Neural cell (in vitro differentiated cells): Measurements from ENCODE around the gene LRRC72. TPM values are rescaled to one million over a fixed set of nuclear protein-coding genes. Genes with fewer than 3 reads are reported as not detected.
"Not testable (repeated sequence)": the region's sequence is repeated elsewhere in the genome, so short reads cannot be mapped to it uniquely, and the experiment has no call there.

Experiments used
- H2AFZ ChIP-seq: fragments of 200-600, 300-800 bp; sonication (generic), shearing (Covaris generic); 2 replicates; pipeline ENCODE4 v1.6.0; 2014; ENCODE audit warnings: low read depth, mild to moderate bottlenecking, antibody characterized with exemption, low read length, moderate library complexity
- H3F3A ChIP-seq: fragments of 200-600 bp; shearing (Covaris generic); 2 replicates; pipeline ENCODE4 v1.6.1; 2016; ENCODE audit warnings: mild to moderate bottlenecking, moderate library complexity, mixed read lengths, antibody characterized with exemption, low read length; ENCODE audit not compliant: insufficient read depth, poor library complexity, severe bottlenecking
- H3K27ac ChIP-seq: fragments of 200-600, 300-800 bp; sonication (generic), shearing (Covaris generic); 2 replicates; pipeline ENCODE4 v1.5.1; 2014; ENCODE audit warnings: mild to moderate bottlenecking, low read length, moderate library complexity
- H3K27me3 ChIP-seq: fragments of 300-800, 200-600 bp; sonication (generic), shearing (Covaris generic); 2 replicates; pipeline ENCODE4 v1.6.0; 2014; ENCODE audit warnings: mild to moderate bottlenecking, low read depth, low read length, moderate library complexity; ENCODE audit not compliant: insufficient read depth
- H3K36me3 ChIP-seq: fragments of 300-800, 200-600 bp; sonication (generic), shearing (Covaris generic); 2 replicates; pipeline ENCODE4 v1.5.1; 2014; ENCODE audit warnings: mild to moderate bottlenecking, antibody characterized with exemption, low read length, moderate library complexity; ENCODE audit not compliant: insufficient read depth
- H3K4me2 ChIP-seq: fragments of 300-800, 200-600 bp; sonication (generic), shearing (Covaris generic); 2 replicates; pipeline ENCODE4 v1.6.0; 2014; ENCODE audit warnings: mild to moderate bottlenecking, low read length
- H3K4me3 ChIP-seq: fragments of 300-800, 200-600 bp; sonication (generic), shearing (Covaris generic); 2 replicates; pipeline ENCODE4 v1.5.1; 2014; ENCODE audit warnings: mild to moderate bottlenecking, low read length, moderate library complexity
- H3K79me2 ChIP-seq: fragments of 200-600 bp; shearing (Covaris generic); replicated peaks from 2 replicates; pipeline ENCODE4 v1.6.0; 2014; ENCODE audit warnings: mild to moderate bottlenecking, low read length, moderate library complexity; ENCODE audit not compliant: insufficient read depth
- H3K9ac ChIP-seq: fragments of 300-800, 200-600 bp; sonication (generic), shearing (Covaris generic); 2 replicates; pipeline ENCODE4 v1.6.1; 2016; ENCODE audit warnings: mild to moderate bottlenecking, low read length, mixed read lengths
- H3K9me2 ChIP-seq: fragments of 200-600 bp; shearing (Covaris generic); 2 replicates; pipeline ENCODE4 v1.6.1; 2016; ENCODE audit warnings: mild to moderate bottlenecking, low read length, mixed read lengths; ENCODE audit not compliant: insufficient read depth
- H3K9me3 ChIP-seq: fragments of 200-600, 300-800 bp; sonication (generic), shearing (Covaris generic); 2 replicates; pipeline ENCODE4 v1.6.1; 2016; ENCODE audit warnings: mild to moderate bottlenecking, mixed run types, low read length, moderate library complexity, mixed read lengths
- H4K20me1 ChIP-seq: fragments of 200-600 bp; shearing (Covaris generic); 2 replicates; pipeline ENCODE4 v1.6.1; 2016; ENCODE audit warnings: mild to moderate bottlenecking, mixed run types; ENCODE audit not compliant: insufficient read depth
- CTCF ChIP-seq: fragments of 450-650 bp; IDR thresholded peaks from 2 replicates; pipeline ENCODE4 v1.5.1; 2014; ENCODE audit warnings: antibody characterized with exemption, mild to moderate bottlenecking, moderate library complexity; ENCODE audit not compliant: poor library complexity, severe bottlenecking
- EP300 ChIP-seq: fragments of 450-650 bp; conservative IDR thresholded peaks from 2 replicates; pipeline ENCODE4 v1.6.1; 2014; ENCODE audit warnings: antibody characterized with exemption, mild to moderate bottlenecking, moderate library complexity; ENCODE audit not compliant: poor library complexity, severe bottlenecking
- EZH2 ChIP-seq: fragments of 200-600, 300-800 bp; shearing (Covaris generic), sonication (generic); IDR thresholded peaks from 2 replicates; pipeline ENCODE4 v1.6.1; 2014; ENCODE audit warnings: antibody characterized with exemption, low read length, borderline replicate concordance, mild to moderate bottlenecking; ENCODE audit not compliant: insufficient read depth, poor library complexity, severe bottlenecking
- MXI1 ChIP-seq: fragments of 450-650 bp; conservative IDR thresholded peaks from 2 replicates; pipeline ENCODE4 v1.6.1; 2014; ENCODE audit warnings: antibody characterized with exemption, mild to moderate bottlenecking; ENCODE audit not compliant: poor library complexity, severe bottlenecking
- POLR2AphosphoS5 ChIP-seq: IDR thresholded peaks from 2 replicates; pipeline ENCODE4 v1.6.1; 2012
- RAD21 ChIP-seq: fragments of 450-650 bp; conservative IDR thresholded peaks from 2 replicates; pipeline ENCODE4 v1.6.1; 2014; ENCODE audit warnings: antibody characterized with exemption, mild to moderate bottlenecking, moderate library complexity
- REST ChIP-seq: IDR thresholded peaks from 2 replicates; pipeline ENCODE4 v1.6.1; 2012; ENCODE audit warnings: borderline replicate concordance
- SMC3 ChIP-seq: fragments of 450-650 bp; conservative IDR thresholded peaks from 2 replicates; pipeline ENCODE4 v1.6.1; 2014; ENCODE audit warnings: antibody characterized with exemption, mild to moderate bottlenecking, moderate library complexity; ENCODE audit not compliant: poor library complexity
- TAF1 ChIP-seq: IDR thresholded peaks from 2 replicates; pipeline ENCODE4 v1.6.1; 2012; ENCODE audit warnings: low read depth
- polyA plus RNA-seq: library from polyadenylated mRNA; depleted of rRNA; stranded (reverse); fragments of >200 nt; gene quantifications from 2 replicates; pipeline ENCODE4 v1.2.3, GENCODE V29; 2014

LRRC72 gene
- polyA plus RNA-seq, 1 donor from 2014 or later = not detected

GRCh38 chr7:16502303-16502702 is 24.3 kb upstream of the LRRC72 start:
- Histone ChIP-seq H3K9ac (no peak overlapping the region), H3K36me3 (no peaks in the 10 kb centered on the region), H3K9me3 (no peaks in the 10 kb centered on the region), H2AFZ (no peak overlapping the region), H3K4me2 (no peak overlapping the region), H3K27ac (no peak overlapping the region), H3K9me2 (no peaks in the 10 kb centered on the region), H4K20me1 (no peaks in the 10 kb centered on the region), H3K4me3 (no peak overlapping the region), H3K27me3 (no peaks in the 10 kb centered on the region), H3K79me2 (no peaks in the 10 kb centered on the region), H3F3A (no peaks in the 10 kb centered on the region)
- TF ChIP-seq MXI1 (no peak), RAD21 (no peak), TAF1 (no peak), EP300 (no peak), REST (no peak), POLR2AphosphoS5 (no peak), SMC3 (no peak), EZH2 (no peak), CTCF (no peak)

- Histone ChIP-seq H3F3A (no peaks in the 10 kb centered on the region), H3K9ac (no peak overlapping the region), H3K9me2 (no peaks in the 10 kb centered on the region), H4K20me1 (no peaks in the 10 kb centered on the region), H3K79me2 (no peaks in the 10 kb centered on the region), H3K4me3 (no peak overlapping the region), H3K36me3 (no peaks in the 10 kb centered on the region), H3K4me2 (no peak overlapping the region), H3K27me3 (no peaks in the 10 kb centered on the region), H3K27ac (no peak overlapping the region), H3K9me3 (no peaks in the 10 kb centered on the region), H2AFZ (no peak overlapping the region)
- no peak for TF ChIP-seq EZH2
- TF ChIP-seq TAF1 = no peak
- TF ChIP-seq EP300 = no peak
- TF ChIP-seq RAD21 = no peak
- no peak for TF ChIP-seq MXI1
- TF ChIP-seq REST = no peak
- TF ChIP-seq CTCF = no peak
- no peak for TF ChIP-seq POLR2AphosphoS5
- no peak for TF ChIP-seq SMC3
Observed at GRCh38 chr7:16504019-16504418, 22.6 kb upstream of the LRRC72 start.

- not testable (repeated sequence) for H3K27ac ChIP-seq, H3K4me3 ChIP-seq, H3K9me2 ChIP-seq, H3K9me3 ChIP-seq, H3K36me3 ChIP-seq, H3F3A ChIP-seq, H3K4me2 ChIP-seq, H3K27me3 ChIP-seq, H4K20me1 ChIP-seq, H2AFZ ChIP-seq, H3K9ac ChIP-seq, H3K79me2 ChIP-seq
Observed at GRCh38 chr7:16506422-16506821, 20.2 kb upstream of the LRRC72 start.
